Neural progenitor cell (in vitro differentiated cells): ENCODE data around the gene FNIP1. TPM values are rescaled to one million over a fixed set of nuclear protein-coding genes. Genes with fewer than 3 reads are reported as not detected.
"Not testable (repeated sequence)": the region's sequence is repeated elsewhere in the genome, so short reads cannot be mapped to it uniquely, and the experiment has no call there.

Experiments
- DNase-seq: peaks from one replicate; pipeline ENCODE4 v3.0.0-alpha.2; 2016; ENCODE audit warnings: low spot score
- H2AFZ ChIP-seq: fragments of 200-600 bp; sonication (generic); replicated peaks from 2 replicates; pipeline ENCODE4 v1.6.1; 2016; ENCODE audit warnings: antibody characterized with exemption
- H3F3A ChIP-seq: fragments of 200-600 bp; sonication (generic); 2 replicates; pipeline ENCODE4 v1.6.1; 2016; ENCODE audit warnings: antibody characterized with exemption, low read depth
- H3K27ac ChIP-seq: fragments of 200-600 bp; sonication (generic); 2 replicates; pipeline ENCODE4 v1.5.1; 2016; ENCODE audit warnings: mild to moderate bottlenecking
- H3K27me3 ChIP-seq: fragments of 200-600 bp; sonication (generic); 2 replicates; pipeline ENCODE4 v1.6.1; 2016; ENCODE audit warnings: mild to moderate bottlenecking, moderate library complexity
- H3K36me3 ChIP-seq: fragments of 200-600 bp; sonication (generic); 2 replicates; pipeline ENCODE4 v1.5.1; 2016
- H3K4me1 ChIP-seq: fragments of 200-600 bp; sonication (generic); 2 replicates; pipeline ENCODE4 v1.6.1; 2016; ENCODE audit warnings: mixed run types
- H3K4me2 ChIP-seq: fragments of 200-600 bp; sonication (generic); 2 replicates; pipeline ENCODE4 v1.6.1; 2016
- H3K4me3 ChIP-seq: fragments of 200-600 bp; sonication (generic); 2 replicates; pipeline ENCODE4 v1.5.1; 2016
- H3K79me2 ChIP-seq: fragments of 200-600 bp; sonication (generic); 2 replicates; pipeline ENCODE4 v1.6.1; 2016; ENCODE audit warnings: low read depth
- H3K9ac ChIP-seq: fragments of 200-600 bp; sonication (generic); 2 replicates; pipeline ENCODE4 v1.6.1; 2016
- H3K9me3 ChIP-seq: fragments of 200-600 bp; sonication (generic); 2 replicates; pipeline ENCODE4 v1.5.1; 2016; ENCODE audit warnings: low read depth
- H4K20me1 ChIP-seq: fragments of 200-600 bp; sonication (generic); 2 replicates; pipeline ENCODE4 v1.6.1; 2016; ENCODE audit warnings: low read depth
- H3K27ac Mint-ChIP-seq: 3 replicates; pipeline ENCODE4 v1.8.0; 2021; ENCODE audit warnings: mixed read lengths
- H3K27me3 Mint-ChIP-seq: 2 replicates; pipeline ENCODE4 v1.8.0; 2022; ENCODE audit warnings: low read depth, mild to moderate bottlenecking, inconsistent platforms, moderate library complexity, mixed read lengths; ENCODE audit not compliant: insufficient read depth
- H3K36me3 Mint-ChIP-seq: 3 replicates; pipeline ENCODE4 v1.8.0; 2021; ENCODE audit warnings: mixed read lengths
- H3K4me1 Mint-ChIP-seq: 3 replicates; pipeline ENCODE4 v1.8.0; 2021; ENCODE audit warnings: mixed read lengths
- H3K4me3 Mint-ChIP-seq: 3 replicates; pipeline ENCODE4 v1.8.0; 2021; ENCODE audit warnings: mild to moderate bottlenecking, moderate library complexity, mixed read lengths
- H3K9me3 Mint-ChIP-seq: 3 replicates; pipeline ENCODE4 v1.8.0; 2020; ENCODE audit warnings: mixed read lengths
- CTCF ChIP-seq: fragments of 200-600 bp; sonication (generic); IDR thresholded peaks from 2 replicates; pipeline ENCODE4 v1.5.1; 2017; ENCODE audit warnings: antibody characterized with exemption, mild to moderate bottlenecking
- EZH2 ChIP-seq: fragments of 200-600 bp; sonication (generic); IDR thresholded peaks from 2 replicates; pipeline ENCODE4 v1.6.1; 2017; ENCODE audit warnings: antibody characterized with exemption, mild to moderate bottlenecking, moderate library complexity
- EZH2phosphoT487 ChIP-seq: fragments of 200-600 bp; sonication (generic); IDR thresholded peaks from 2 replicates; pipeline ENCODE4 v1.6.1; 2017; ENCODE audit warnings: antibody characterized with exemption
- total RNA-seq: library from RNA; depleted of rRNA; stranded (reverse); fragments of >200 nt; gene quantifications from 2 replicates; pipeline ENCODE4 v1.2.3, GENCODE V29; 2015; ENCODE audit warnings: low replicate concordance

Gene FNIP1
- total RNA-seq, 1 donor from 2014 or later = 44.4 TPM

GRCh38 chr5:131720714-131721113 is 76.1 kb downstream of the FNIP1 start:
- H3K27me3 ChIP-seq = no peaks in the 10 kb centered on the region
- DNase-seq = no peak
- no peak overlapping the region for H3K4me3 Mint-ChIP-seq
- no peaks in the 10 kb centered on the region for H3K4me1 ChIP-seq
- H3K36me3 Mint-ChIP-seq = peaks cover 29% of the 10 kb centered on the region
- H3K4me3 ChIP-seq = no peak overlapping the region
- no peak overlapping the region for H3K27ac Mint-ChIP-seq
- no peaks in the 10 kb centered on the region for H3K27me3 Mint-ChIP-seq
- no peaks in the 10 kb centered on the region for H3F3A ChIP-seq
- H3K79me2 ChIP-seq = no peaks in the 10 kb centered on the region
- H4K20me1 ChIP-seq = no peaks in the 10 kb centered on the region
- H3K9me3 Mint-ChIP-seq = peaks cover 7% of the 10 kb centered on the region
- no peaks in the 10 kb centered on the region for H3K36me3 ChIP-seq
- no peaks in the 10 kb centered on the region for H3K4me1 Mint-ChIP-seq
- no peak for TF ChIP-seq CTCF
- TF ChIP-seq EZH2phosphoT487 = no peak
- TF ChIP-seq EZH2 = no peak
- H3K4me2 ChIP-seq = no peak overlapping the region
- no peaks in the 10 kb centered on the region for H3K9me3 ChIP-seq
- no peak overlapping the region for H2AFZ ChIP-seq
- no peak overlapping the region for H3K27ac ChIP-seq
- no peak overlapping the region for H3K9ac ChIP-seq

- no peaks in the 10 kb centered on the region for H3K4me1 Mint-ChIP-seq
- Histone ChIP-seq H3K4me1 (no peaks in the 10 kb centered on the region), H3K36me3 (no peaks in the 10 kb centered on the region), H3K4me2 (no peak overlapping the region), H3F3A (no peaks in the 10 kb centered on the region), H3K4me3 (no peak overlapping the region), H3K27ac (no peak overlapping the region), H2AFZ (no peak overlapping the region), H3K79me2 (no peaks in the 10 kb centered on the region), H4K20me1 (no peaks in the 10 kb centered on the region), H3K9me3 (no peaks in the 10 kb centered on the region), H3K27me3 (no peaks in the 10 kb centered on the region), H3K9ac (no peak overlapping the region)
- no peak for DNase-seq
- no peak overlapping the region for H3K4me3 Mint-ChIP-seq
- peaks cover 28% of the 10 kb centered on the region for H3K36me3 Mint-ChIP-seq
- no peaks in the 10 kb centered on the region for H3K27me3 Mint-ChIP-seq
- H3K9me3 Mint-ChIP-seq = peaks cover 2% of the 10 kb centered on the region
- TF ChIP-seq CTCF = no peak
- no peak for TF ChIP-seq EZH2
- no peak for TF ChIP-seq EZH2phosphoT487
- no peak overlapping the region for H3K27ac Mint-ChIP-seq
Observed at GRCh38 chr5:131719564-131719963, 77.3 kb downstream of the FNIP1 start.

- H3K27me3 ChIP-seq = no peaks in the 10 kb centered on the region
- no peaks in the 10 kb centered on the region for H3F3A ChIP-seq
- no peaks in the 10 kb centered on the region for H4K20me1 ChIP-seq
- no peaks in the 10 kb centered on the region for H3K36me3 ChIP-seq
- Mint-ChIP-seq H3K27me3 (no peaks in the 10 kb centered on the region), H3K4me1 (no peaks in the 10 kb centered on the region), H3K9me3 (no peaks in the 10 kb centered on the region), H3K36me3 (peaks cover 31% of the 10 kb centered on the region), H3K27ac (no peak overlapping the region), H3K4me3 (no peak overlapping the region)
- no peak overlapping the region for H3K4me2 ChIP-seq
- H2AFZ ChIP-seq = no peak overlapping the region
- H3K9me3 ChIP-seq = no peaks in the 10 kb centered on the region
- TF ChIP-seq EZH2 (no peak), EZH2phosphoT487 (no peak), CTCF (no peak)
- H3K4me1 ChIP-seq = no peaks in the 10 kb centered on the region
- no peak overlapping the region for H3K27ac ChIP-seq
- H3K4me3 ChIP-seq = no peak overlapping the region
- H3K79me2 ChIP-seq = no peaks in the 10 kb centered on the region
- H3K9ac ChIP-seq = no peak overlapping the region
- DNase-seq = no peak
Observed at GRCh38 chr5:131718487-131719014, 78.3 kb downstream of the FNIP1 start.

- H3K4me3 ChIP-seq, H3F3A ChIP-seq, H4K20me1 ChIP-seq, H3K4me3 Mint-ChIP-seq, H3K4me1 ChIP-seq, H3K27ac Mint-ChIP-seq, H3K27ac ChIP-seq, H3K79me2 ChIP-seq, H3K4me2 ChIP-seq, H3K9me3 ChIP-seq, H2AFZ ChIP-seq, H3K36me3 ChIP-seq, H3K27me3 ChIP-seq, H3K9ac ChIP-seq, H3K27me3 Mint-ChIP-seq, H3K9me3 Mint-ChIP-seq, H3K4me1 Mint-ChIP-seq, DNase-seq: not testable (repeated sequence)
- H3K36me3 Mint-ChIP-seq = peaks cover 32% of the 10 kb centered on the region
Observed at GRCh38 chr5:131717164-131717563, 79.7 kb downstream of the FNIP1 start.
